HepG2 (cell line): ENCODE measurements around the gene ASCC2. TPM values are rescaled to one million over a fixed set of nuclear protein-coding genes. Genes with fewer than 3 reads are reported as not detected.

Source experiments
- FOXK1 ChIP-seq: sonication (generic); formaldehyde crosslinking; IDR thresholded peaks from 2 replicates; pipeline ENCODE4 v1.4.0; 2020; ENCODE audit warnings: low read depth, missing genetic modification reagents, borderline replicate concordance
- HDAC1 ChIP-seq: sonication (generic); formaldehyde crosslinking; IDR thresholded peaks from 2 replicates; pipeline ENCODE4 v1.5.1; 2020; ENCODE audit warnings: mild to moderate bottlenecking, missing genetic modification reagents
- HDAC2 ChIP-seq: sonication (generic); formaldehyde crosslinking; IDR thresholded peaks from 2 replicates; pipeline ENCODE4 v1.4.0; 2020; ENCODE audit warnings: missing genetic modification reagents
- HNF4A ChIP-seq: sonication (generic); formaldehyde crosslinking; IDR thresholded peaks from 2 replicates; pipeline ENCODE4 v1.4.0; 2020; ENCODE audit warnings: missing genetic modification reagents
- HNF4G ChIP-seq, 2 experiments: sonication (generic) in 1 of 2; formaldehyde crosslinking in 1 of 2; IDR thresholded peaks; 2 replicates each; pipeline versions ENCODE4 v1.4.0 to v1.6.1; 2011 to 2020; ENCODE audit warnings: borderline replicate concordance in 2 of 2, low read depth in 2 of 2, mild to moderate bottlenecking in 2 of 2, low read length in 1 of 2, missing genetic modification reagents in 1 of 2, moderate library complexity in 1 of 2
- HNRNPH1 ChIP-seq: fragments of 200-400 bp; formaldehyde crosslinking; optimal IDR thresholded peaks from 2 replicates; pipeline ENCODE3; 2017; ENCODE audit warnings: mild to moderate bottlenecking, low read depth, low read length
- ONECUT2 ChIP-seq: sonication (generic); formaldehyde crosslinking; IDR thresholded peaks from 2 replicates; pipeline ENCODE4 v1.4.0; 2020; ENCODE audit warnings: missing genetic modification reagents
- TBX3 ChIP-seq: fragments of 450-650 bp; IDR thresholded peaks from 2 replicates; pipeline ENCODE4 v1.6.1; 2017; ENCODE audit warnings: antibody characterized with exemption, mild to moderate bottlenecking, inconsistent platforms, borderline replicate concordance
- ZBTB20 ChIP-seq: sonication (generic); formaldehyde crosslinking; IDR thresholded peaks from 2 replicates; pipeline ENCODE4 v1.8.1; 2023; ENCODE audit warnings: missing genetic modification reagents, low read depth, mild to moderate bottlenecking, borderline replicate concordance
- ZFX ChIP-seq: sonication (generic); formaldehyde crosslinking; IDR thresholded peaks from 2 replicates; pipeline ENCODE4 v1.4.0; 2020; ENCODE audit warnings: mild to moderate bottlenecking, low read depth, missing genetic modification reagents, moderate library complexity
- ZNF207 ChIP-seq: fragments of 450-650 bp; IDR thresholded peaks from 2 replicates; pipeline ENCODE4 v1.6.1; 2016; ENCODE audit warnings: antibody characterized with exemption, borderline replicate concordance
- polyA plus RNA-seq, 8 experiments: library from polyadenylated mRNA; depleted of rRNA in 3 of 8; stranded (reverse) in 7 of 8; unstranded in 1 of 8; fragments of >200 nt; fragmentation: Illumina TruSeq in 4 of 8; extraction: Trizol in 4 of 8; gene quantifications; 2 replicates each; pipeline versions ENCODE4 v1.2.1 to v1.2.3, GENCODE V29; 2011 to 2016; ENCODE audit warnings: low read depth in 4 of 8, missing spikeins in 1 of 8, mixed read lengths in 1 of 8; ENCODE audit not compliant: insufficient read depth in 1 of 8
- total RNA-seq, 5 experiments: library from RNA; depleted of rRNA; stranded (reverse); fragments of >200 nt; fragmentation: Illumina TruSeq; extraction: Trizol; gene quantifications; 2 replicates each; pipeline ENCODE4 v1.2.3, GENCODE V29; 2016; ENCODE audit warnings: low read depth in 1 of 5
- TF ChIP-seq, protein P1 (sequence below): sonication (generic); formaldehyde crosslinking; IDR thresholded peaks from 2 replicates; pipeline ENCODE4 v1.4.0; 2020; ENCODE audit warnings: missing genetic modification reagents
- TF ChIP-seq, protein P2 (sequence below): sonication (generic); formaldehyde crosslinking; IDR thresholded peaks from 2 replicates; pipeline ENCODE4 v1.4.0; 2020; ENCODE audit warnings: mild to moderate bottlenecking, missing genetic modification reagents, borderline replicate concordance
- TF ChIP-seq, protein P3 (sequence below): sonication (generic); formaldehyde crosslinking; IDR thresholded peaks from 2 replicates; pipeline ENCODE4 v1.5.0; 2020; ENCODE audit warnings: missing genetic modification reagents

ASCC2 gene
- total and polyA plus RNA-seq, 2 of the 13 experiments (the other 11 are each of a cell fraction or from before 2014, with no cell fraction given), result 26.2 to 26.3 TPM

DNA sequence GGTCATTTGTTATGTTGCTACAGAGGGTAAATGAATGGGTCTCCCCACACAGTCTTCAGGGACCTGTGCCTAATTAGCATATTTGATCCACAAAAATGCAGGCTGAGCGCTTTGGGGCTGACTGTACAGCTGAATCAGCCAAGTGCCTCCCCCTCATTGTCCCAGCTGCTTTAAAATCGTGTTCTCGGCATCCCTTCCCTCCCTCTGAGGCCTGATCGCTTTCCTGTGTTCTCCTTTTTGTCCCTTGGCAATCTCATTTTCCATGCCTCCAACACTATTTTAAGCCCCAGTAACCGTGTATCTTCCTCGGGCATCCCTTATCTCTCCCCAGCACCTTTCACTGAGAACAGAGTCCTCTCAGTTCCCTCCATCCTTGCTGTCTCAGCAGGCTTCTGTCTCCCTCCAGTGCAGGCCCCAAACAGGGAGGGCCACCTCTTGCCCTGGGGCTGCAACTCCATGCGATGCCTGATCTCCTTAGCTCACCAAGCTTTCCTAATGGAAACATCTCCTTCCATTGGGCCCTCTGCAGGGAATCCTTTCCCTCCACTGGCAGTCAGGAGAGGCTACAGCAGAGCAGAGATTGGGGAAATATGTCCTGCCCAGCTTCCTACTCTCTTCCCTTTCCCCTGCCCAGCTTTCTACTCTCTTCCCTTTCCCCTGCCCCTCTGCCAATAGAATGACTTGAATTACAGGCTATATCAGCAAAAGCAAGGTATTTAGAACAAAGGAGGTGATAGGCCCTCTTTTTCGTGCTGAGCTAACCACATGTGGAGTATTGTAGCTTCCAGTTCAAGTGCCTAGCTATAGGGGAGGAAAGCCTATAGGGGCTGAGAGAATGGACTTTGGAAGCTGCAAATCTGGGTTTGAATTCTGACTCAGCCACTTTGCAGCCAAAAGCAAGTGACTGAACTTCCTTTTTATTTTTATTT is 57.1 kb downstream of the ASCC2 start (continued):
- TF ChIP-seq, protein P1, sequence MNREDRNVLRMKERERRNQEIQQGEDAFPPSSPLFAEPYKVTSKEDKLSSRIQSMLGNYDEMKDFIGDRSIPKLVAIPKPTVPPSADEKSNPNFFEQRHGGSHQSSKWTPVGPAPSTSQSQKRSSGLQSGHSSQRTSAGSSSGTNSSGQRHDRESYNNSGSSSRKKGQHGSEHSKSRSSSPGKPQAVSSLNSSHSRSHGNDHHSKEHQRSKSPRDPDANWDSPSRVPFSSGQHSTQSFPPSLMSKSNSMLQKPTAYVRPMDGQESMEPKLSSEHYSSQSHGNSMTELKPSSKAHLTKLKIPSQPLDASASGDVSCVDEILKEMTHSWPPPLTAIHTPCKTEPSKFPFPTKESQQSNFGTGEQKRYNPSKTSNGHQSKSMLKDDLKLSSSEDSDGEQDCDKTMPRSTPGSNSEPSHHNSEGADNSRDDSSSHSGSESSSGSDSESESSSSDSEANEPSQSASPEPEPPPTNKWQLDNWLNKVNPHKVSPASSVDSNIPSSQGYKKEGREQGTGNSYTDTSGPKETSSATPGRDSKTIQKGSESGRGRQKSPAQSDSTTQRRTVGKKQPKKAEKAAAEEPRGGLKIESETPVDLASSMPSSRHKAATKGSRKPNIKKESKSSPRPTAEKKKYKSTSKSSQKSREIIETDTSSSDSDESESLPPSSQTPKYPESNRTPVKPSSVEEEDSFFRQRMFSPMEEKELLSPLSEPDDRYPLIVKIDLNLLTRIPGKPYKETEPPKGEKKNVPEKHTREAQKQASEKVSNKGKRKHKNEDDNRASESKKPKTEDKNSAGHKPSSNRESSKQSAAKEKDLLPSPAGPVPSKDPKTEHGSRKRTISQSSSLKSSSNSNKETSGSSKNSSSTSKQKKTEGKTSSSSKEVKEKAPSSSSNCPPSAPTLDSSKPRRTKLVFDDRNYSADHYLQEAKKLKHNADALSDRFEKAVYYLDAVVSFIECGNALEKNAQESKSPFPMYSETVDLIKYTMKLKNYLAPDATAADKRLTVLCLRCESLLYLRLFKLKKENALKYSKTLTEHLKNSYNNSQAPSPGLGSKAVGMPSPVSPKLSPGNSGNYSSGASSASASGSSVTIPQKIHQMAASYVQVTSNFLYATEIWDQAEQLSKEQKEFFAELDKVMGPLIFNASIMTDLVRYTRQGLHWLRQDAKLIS (CRISPR knock-in tag), result no peak
- TF ChIP-seq TBX3 (no peak), HDAC1 (CRISPR knock-in tag) (no peak), HDAC2 (CRISPR knock-in tag) (no peak), ZFX (CRISPR knock-in tag) (peak; percentile 33; the same call in 1 of the 2 replicates), FOXK1 (CRISPR knock-in tag) (0 out of 2 replicates have a peak, but pooled peaks have one; percentile 12), ZNF207 (no peak), HNF4G (IDR thresholded peaks at IDR 0.05; ENCODE audit: borderline replicate concordance, low read depth, low read length) (0 out of 2 replicates have a peak, but pooled peaks have one; percentile 14), HNF4G (CRISPR knock-in tag; IDR thresholded peaks at IDR 0.05; ENCODE audit: borderline replicate concordance, low read depth) (no peak), ONECUT2 (CRISPR knock-in tag) (no peak), ZBTB20 (CRISPR knock-in tag) (peak; percentile 92; the same call in 1 of the 2 replicates), HNF4A (CRISPR knock-in tag) (peak; percentile 9; the same call in 1 of the 2 replicates), HNRNPH1 (no peak)
- TF ChIP-seq, protein P2, sequence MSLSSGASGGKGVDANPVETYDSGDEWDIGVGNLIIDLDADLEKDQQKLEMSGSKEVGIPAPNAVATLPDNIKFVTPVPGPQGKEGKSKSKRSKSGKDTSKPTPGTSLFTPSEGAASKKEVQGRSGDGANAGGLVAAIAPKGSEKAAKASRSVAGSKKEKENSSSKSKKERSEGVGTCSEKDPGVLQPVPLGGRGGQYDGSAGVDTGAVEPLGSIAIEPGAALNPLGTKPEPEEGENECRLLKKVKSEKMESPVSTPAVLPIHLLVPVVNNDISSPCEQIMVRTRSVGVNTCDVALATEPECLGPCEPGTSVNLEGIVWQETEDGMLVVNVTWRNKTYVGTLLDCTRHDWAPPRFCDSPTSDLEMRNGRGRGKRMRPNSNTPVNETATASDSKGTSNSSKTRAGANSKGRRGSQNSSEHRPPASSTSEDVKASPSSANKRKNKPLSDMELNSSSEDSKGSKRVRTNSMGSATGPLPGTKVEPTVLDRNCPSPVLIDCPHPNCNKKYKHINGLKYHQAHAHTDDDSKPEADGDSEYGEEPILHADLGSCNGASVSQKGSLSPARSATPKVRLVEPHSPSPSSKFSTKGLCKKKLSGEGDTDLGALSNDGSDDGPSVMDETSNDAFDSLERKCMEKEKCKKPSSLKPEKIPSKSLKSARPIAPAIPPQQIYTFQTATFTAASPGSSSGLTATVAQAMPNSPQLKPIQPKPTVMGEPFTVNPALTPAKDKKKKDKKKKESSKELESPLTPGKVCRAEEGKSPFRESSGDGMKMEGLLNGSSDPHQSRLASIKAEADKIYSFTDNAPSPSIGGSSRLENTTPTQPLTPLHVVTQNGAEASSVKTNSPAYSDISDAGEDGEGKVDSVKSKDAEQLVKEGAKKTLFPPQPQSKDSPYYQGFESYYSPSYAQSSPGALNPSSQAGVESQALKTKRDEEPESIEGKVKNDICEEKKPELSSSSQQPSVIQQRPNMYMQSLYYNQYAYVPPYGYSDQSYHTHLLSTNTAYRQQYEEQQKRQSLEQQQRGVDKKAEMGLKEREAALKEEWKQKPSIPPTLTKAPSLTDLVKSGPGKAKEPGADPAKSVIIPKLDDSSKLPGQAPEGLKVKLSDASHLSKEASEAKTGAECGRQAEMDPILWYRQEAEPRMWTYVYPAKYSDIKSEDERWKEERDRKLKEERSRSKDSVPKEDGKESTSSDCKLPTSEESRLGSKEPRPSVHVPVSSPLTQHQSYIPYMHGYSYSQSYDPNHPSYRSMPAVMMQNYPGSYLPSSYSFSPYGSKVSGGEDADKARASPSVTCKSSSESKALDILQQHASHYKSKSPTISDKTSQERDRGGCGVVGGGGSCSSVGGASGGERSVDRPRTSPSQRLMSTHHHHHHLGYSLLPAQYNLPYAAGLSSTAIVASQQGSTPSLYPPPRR, result no peak
- TF ChIP-seq, protein P3, sequence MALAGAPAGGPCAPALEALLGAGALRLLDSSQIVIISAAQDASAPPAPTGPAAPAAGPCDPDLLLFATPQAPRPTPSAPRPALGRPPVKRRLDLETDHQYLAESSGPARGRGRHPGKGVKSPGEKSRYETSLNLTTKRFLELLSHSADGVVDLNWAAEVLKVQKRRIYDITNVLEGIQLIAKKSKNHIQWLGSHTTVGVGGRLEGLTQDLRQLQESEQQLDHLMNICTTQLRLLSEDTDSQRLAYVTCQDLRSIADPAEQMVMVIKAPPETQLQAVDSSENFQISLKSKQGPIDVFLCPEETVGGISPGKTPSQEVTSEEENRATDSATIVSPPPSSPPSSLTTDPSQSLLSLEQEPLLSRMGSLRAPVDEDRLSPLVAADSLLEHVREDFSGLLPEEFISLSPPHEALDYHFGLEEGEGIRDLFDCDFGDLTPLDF (CRISPR knock-in tag), result no peak
